Stromal cell of bone marrow (primary cell): ENCODE measurements around the gene TCF12.

Source experiments
- DNase-seq: peaks from one replicate; pipeline ENCODE4 v3.0.0-alpha.2; 2012; ENCODE audit warnings: low read depth

Gene TCF12

DNA sequence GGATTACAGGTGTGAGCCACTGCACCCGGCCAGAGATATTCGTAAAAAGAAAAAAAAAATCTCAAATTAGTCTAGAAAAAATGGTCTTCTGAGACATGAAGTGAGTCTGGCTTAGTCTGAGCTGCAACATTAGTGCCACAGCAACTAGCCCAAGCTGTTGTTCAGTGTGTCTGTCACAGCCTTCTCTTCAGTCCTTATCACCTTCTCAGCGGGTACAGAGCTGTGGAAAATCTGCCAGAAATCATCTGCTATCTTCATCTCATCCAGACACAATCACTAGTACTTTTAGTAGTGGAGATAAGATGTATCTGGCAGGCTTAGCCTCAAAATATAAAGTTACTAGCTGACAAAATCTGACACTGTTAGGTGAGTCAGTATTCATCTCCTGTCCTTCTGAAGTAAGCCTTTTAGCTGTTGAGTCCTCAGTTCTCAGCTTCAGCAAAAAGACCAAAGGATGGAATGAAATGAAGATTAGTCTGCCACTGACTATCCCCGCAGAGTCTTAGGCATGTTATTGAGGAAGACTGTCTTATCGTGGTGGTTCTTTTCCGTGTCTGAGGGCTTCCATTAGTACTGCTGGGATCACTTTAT is 337.4 kb downstream of the TCF12 start:
- no peak for DNase-seq

DNA sequence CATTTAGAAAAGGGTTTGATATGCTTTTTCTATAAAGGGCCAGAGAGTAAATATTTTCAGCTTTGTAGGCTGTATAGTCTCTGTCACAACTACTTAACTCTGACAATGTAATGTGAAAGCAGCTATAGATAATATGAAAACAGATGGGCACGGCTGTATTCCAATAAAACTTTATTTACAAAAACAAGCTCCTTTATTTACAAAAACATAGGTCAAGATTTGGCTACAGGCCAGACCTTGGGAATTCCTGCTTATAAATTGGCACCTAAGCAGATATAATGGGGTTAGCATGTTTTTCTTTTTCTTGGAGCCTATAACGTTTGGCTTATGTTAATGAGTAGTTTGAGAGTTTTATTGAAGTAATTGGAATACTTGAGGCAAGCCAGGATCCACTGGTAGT is 338.5 kb downstream of the TCF12 start:
- DNase-seq: no peak

DNA sequence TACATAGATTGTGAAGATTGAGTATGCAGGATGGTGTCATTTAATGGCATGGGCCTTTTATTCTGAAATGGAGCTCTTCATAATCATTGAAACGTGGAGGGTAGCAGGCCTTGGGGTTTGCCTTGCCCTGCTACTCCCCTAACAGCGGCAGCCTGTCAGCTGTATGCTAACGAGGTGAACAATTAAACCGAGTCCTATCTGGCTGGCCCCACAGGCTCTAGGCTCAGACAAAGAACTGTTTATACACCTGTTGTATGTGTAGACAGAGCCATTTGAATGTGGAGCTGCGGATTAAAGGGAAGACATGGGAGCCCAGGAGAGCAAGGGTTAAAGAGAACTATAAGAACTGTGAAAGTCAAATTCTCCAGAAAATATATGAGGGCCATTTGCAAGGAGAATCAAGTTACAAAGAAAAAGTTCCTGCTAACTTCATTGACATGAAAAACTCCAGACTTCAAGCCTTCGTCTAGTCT is 341.2 kb downstream of the TCF12 start:
- no peak for DNase-seq

DNA sequence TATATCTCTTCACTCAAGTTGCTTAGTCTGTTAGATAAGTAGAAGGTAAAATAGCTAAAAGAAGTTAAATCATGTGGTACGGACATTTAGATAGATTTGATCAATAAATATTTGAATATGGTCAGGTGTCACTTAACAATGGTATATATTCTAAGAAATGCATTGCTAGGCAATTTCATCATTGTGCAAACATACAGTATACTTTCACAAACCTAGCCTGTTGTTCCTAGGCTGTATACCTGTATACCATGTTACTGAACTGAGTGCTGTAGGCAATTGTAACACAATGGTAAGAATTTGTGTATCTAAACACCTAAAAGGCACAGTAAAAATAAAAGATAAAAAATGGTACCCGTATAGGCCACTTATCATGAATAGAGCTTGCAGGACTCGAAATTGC is 345.1 kb downstream of the TCF12 start:
- DNase-seq: no peak

DNA sequence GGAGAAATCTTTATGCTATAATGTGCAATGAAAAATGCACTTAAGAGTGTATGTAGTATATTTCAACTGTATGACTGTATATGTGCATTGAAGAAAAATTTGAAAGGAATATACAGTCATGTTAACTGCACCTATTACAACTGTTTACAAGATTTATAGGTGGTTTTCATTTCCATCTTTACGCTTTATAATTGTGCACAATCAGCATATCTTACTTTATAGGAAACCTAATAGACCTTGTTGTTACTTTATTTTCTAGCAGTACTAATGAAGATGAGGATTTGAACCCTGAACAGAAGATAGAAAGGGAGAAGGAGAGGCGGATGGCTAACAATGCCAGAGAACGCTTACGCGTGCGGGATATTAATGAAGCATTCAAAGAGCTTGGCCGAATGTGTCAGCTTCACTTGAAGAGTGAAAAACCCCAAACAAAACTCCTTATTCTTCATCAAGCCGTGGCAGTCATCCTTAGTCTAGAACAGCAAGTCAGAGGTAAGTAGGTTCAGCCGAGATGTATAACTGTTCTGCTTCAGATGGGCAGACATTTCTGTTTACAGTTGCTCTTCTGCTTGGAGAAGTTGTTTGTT is 354.4 kb downstream of the TCF12 start:
- no peak for DNase-seq

DNA sequence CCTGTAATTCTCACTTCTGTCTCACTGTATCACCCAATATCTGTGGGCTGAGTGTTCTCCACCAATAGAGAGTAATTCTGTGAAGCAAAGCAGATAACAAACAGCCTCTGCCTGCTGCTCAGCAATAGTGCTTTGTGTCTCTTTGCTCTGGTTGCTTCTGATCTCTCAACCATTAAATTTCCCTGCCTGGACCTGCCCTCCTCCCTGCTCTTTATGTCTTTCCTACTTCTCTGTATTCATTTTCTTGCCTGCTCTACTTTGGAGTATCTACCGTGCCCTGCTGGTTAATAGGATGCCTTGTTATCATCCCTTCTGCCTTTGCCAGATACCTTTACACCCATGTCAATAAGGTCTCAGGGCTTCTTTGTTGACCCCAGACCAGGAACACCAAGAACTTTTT is 355.0 kb downstream of the TCF12 start:
- no peak for DNase-seq

DNA sequence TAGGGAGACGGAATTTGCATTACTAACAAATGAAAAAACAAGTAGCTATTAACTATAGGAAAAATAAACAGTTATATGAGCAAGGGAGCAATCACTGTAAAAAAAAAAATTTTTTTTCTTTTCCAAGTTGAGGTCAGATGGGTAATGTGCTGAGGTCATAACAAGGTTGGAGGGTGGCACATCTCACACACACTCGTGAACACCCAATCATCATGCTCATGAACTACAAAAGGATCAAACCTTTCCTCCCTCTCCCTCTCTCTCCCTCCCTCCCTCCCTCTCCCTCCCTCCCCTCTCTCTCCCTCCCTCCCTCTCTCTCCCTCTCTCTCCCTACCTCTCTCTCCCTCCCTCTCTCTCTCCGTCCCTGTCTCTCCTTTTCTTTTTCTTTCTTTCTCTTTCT is 360.0 kb downstream of the TCF12 start:
- DNase-seq: no peak

DNA sequence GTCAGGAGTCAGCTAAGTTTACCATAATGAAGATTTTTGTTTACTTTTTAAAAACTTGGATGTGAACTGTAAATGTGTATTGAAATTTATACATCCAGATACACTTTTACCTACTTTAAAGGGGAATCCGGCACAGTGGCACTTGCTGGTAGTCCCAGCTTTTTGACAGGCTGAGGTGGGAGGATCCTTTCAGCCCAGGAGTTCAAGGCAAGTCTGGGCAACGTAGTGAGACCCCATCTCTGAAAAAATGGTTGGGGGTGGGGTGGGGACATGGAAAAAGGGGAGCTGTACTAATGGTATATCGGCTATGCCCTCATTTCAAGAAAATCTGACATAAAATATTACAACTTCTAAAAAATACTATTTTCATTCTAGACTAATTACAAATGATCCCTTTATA is 362.0 kb downstream of the TCF12 start:
- DNase-seq: no peak

DNA sequence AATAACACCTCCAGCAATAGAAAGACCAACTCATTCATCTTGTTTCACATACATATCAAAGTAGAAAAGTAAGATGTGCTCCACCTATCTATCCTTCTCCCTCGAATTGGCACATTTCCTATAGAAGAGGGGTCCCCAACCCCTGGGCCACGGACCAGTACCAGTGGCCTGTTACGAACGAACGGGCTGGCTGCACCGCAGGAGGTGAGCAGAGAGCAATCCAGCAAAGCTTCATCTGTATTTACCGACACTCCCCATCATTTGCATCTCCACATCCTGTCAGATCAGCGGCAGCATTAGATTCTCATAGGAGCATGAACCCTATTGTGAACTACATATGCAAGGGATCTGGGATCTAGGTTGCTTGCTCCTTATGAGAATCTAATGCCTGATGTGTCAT is 362.9 kb downstream of the TCF12 start:
- DNase-seq: no peak

DNA sequence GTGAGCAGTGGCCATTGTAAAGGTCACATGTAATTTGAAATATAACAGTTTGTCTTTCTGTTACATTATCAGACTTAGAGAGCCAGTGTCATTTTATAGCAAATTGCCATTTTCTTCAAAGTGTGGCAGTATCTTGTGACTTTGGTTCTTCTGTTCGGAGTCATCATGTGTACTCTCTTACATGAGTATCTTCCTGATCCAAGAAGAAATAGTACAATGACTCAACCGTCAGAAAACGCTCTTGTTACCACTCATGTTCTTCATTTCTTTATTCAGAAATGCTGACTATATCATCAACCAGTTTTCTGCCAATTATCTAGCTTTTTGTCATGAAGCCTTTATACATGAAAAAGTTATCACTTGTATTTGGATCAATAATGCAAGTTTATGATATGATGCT is 364.2 kb downstream of the TCF12 start:
- no peak for DNase-seq

DNA sequence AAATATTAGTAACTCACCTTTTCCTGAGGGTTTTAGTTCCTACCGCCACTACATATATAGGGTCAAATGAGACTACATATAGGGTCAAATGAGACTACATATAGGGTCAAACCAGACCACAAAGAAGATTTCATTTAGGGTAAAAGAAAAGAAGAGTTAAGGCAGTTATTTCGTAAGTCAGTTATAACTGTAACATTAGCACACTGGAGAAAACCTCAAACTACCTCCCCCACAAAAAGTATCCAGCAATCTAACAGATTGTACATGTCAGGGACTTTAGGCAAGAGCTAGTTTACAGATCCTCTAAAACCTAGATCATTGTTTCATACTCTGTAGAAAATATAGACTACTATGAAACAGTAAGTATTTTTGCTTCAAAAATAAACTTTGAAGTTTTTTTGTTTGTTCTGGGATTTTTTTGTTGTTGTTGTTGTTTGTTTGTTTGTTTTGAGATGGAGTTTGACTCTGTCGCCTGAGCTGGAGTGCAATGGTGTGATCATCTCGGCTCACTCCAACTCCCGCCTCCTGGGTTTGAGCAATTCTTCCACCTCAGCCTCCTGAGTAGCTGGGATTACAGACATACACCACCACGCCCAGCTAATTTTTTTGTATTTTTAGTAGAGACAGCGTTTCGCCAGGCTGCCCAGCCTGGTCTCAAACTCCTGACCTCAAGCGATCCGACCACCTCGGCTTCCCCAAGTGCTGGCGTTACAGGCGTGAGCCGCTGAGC is 365.5 kb downstream of the TCF12 start:
- DNase-seq: no peak

DNA sequence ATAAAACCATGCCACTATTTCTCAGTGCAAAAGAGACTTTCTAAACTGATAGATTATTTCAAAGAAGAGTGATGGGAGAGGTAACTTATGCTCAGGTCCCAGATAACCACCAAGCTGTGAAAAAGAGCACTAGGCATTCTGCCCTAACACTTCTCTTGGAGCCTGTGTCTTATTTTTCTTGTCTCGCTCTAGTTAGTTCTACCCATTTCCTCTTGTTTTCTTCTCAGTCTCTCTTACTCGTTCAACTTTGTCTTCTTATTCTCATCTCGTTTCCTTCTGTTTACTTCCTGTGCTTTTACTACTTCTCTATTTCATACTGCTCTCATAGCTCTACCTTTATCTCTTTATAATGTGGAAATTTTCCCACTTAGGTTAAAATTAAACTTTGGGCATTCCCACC is 366.1 kb downstream of the TCF12 start:
- no peak for DNase-seq

DNA sequence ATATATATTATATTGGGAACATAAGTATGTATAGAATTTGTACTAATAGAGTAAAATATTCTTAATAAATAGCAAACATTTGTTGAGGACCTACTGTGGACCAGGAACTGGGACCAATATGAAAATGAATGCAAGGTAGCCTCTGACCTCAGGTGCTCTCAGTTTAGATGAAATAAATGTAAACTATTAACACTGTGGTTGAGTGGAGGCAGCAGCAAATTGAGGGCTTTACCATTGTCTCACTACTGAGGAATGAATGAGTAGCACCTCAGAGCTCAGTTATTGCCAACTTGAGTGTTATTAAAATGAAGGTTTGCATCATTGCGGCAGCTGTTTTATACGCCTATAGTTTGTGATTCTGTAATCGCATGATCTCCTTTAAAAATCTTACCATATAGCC is 366.9 kb downstream of the TCF12 start:
- no peak for DNase-seq

DNA sequence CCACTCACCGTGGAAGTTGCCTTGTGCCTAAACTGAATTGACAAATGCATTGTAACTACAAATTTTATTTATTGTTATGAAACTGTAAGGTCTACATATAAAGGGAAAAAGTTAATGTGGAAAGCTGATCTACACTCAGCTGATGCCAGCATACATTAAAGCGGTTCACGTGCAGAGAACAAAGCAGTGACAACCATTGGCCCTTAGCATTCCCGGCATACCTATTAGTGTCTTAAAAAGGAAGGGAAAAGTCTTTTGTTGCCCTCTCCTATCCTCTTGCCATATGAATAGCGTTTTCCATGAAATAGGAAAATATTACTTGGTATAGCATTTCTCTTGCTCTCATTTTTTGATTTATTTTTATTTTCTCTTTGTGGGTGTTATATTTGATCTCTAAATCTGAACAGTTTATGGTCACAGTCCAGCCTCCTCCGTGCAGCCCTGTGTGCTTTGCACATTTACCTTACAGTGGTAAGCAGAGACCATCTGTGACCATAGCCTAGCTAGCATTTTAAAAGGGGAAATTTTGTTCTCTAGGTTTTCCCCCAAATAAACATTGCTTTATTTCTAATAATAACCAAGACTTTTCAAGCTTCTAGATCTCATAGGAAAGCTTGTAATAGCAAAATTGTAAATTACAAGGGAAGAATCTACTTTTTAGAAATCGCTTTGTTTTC is 368.1 kb downstream of the TCF12 start:
- no peak for DNase-seq

DNA sequence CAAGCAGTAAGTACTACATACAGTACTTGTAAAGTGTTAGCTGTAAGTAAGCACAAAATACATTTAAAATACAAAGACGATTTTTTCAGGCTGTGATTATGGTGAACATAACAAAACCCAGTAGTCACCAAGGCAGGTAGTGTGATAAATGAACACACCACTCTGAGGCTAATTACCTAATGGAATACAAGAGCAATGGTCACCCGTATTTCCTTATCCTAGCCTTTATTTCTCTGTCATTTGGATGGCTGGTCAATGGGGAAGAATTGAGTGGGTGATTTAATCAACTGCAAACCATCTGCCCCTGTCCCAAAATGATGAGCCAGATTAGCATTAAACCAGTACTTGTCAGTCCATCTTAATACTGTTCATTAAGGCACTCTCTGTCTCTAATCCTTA is 368.7 kb downstream of the TCF12 start:
- DNase-seq: no peak

DNA sequence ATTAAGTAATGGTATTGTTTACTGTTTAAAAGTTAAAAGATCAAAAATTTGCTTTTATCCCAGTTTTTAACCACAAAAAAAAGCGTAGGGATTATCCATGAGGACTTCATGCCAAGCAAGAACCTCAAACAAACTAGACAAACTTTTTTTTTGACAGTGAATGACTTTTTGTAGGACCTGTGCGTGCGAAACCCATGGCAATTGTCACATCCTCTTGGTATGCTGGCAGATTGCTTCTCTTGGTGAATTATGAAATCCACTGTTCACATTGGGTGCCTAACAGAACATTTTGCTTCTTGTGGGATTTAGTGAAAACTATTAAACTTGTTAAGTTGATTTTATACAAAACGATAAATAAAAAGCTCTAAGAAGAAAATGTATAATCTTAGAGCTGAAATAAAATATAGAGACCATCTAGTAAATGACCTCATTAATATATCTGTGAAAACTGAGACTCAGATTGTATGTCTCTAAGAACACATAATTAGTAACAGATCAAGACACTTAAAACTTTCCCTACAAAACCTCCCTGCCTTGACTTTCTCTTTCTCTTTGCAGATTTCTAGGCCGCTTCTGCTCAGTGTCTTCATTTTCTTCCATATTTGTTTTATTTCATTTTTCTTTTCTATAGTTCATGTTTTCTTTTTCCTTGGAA is 370.6 kb downstream of the TCF12 start:
- DNase-seq: no peak

DNA sequence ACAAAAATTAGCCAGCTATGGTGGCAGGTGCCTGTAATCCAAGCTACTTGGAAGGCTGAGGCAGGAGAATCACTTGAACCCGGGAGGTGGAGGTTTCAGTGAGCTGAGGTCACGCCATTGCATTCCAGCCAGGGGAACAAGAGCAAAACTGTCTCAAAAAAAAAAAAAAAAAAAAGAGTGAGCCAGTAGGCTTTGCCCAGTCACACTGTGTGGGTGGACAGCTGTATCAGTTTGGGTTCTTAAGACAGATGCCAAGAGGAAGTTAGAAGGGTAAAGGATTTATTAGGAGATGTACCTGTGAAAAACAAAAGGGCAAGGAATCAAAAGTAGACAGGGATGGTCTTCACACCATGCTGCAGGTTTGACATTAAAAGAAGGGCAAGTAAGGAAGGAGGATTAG is 371.7 kb downstream of the TCF12 start:
- DNase-seq: no peak

DNA sequence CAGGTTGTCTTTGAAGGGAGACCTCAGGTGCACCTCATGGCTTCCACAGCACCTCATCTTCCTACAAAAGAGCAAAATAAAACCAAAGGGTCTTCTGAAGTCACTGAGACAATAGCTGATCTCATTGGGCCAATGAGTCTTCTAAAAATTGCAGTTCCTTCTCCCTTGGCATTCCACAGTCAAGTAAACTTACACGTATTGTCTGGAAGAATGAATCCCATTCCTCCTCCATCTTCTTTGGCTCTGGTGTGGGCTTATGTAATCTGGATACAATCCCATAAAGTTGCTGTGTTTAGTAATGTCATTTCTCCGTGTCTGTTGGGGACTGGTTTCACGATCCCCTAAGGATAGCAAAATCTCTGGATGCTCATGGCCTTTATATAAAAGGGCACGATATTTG is 372.4 kb downstream of the TCF12 start:
- no peak for DNase-seq

DNA sequence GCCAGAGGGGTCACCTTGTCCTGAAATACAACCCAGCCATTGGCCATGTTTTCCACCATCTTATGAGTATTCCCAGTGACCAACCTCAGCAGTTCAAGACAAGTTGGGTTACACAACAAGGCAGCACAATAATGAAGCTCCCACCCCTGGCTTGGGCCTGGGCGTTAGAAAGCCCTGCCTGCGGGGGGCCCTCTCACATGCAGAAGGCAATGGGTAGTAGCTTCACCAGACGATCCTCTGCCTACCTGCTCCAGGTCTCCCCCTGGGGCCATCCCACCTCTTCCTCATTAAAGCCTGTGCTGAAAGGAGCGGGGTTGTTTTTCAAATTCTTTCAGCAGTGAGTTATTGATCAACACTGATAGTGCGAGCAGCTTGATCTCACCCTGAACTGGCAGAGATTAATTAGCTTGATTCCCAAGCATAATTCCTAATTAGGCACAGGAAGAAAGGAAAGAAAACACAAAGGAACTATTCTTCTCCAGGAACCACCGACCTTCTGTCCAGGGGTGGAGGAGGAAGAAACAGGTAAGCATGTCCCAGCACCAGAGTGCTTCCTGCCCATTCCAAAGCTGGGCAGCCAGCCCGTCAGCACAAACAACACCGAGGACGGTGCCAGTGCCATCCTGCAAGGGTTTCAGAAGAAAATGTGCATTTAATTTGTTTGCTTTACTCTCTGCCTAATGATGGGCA is 378.2 kb downstream of the TCF12 start:
- DNase-seq: no peak

DNA sequence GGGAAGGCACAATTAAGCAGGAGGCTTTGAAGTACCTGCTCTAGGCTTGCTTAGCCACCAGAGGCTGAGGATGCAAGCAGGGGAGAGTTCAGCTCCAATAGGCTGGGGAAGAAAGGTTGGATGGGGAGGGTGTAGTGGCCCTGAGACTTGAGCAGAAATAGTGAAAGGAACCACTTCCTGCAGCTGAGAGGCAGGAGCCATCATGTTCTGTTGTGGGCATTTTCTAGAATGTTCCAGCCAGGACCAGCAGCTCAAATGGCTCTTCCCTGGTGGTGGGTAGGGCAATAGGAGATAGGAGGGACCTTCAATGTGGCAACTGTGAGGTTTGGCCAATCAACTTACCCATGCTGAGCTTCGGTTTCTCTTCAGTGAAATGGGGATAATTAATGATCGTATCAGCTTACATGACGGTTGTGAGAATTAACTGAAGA is 378.7 kb downstream of the TCF12 start:
- no peak for DNase-seq

DNA sequence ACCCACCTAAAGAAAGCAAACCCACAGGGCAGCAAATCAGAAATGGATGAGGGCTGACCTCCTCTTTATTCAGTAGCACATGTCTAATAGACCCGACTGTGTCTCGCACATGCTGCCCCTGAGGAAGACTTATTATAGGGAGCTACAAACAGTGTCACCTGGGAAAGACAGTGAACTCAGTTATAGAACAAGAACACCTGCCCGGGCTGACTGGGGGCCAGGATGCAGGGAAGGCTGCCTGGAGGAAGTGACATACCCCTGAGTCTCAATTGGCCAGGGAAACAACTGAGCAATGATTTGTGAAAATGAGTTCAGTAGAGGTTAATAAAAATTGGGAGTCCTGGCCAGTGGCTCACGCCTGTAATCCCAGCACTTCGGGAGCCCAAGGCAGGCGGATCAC is 379.2 kb downstream of the TCF12 start:
- DNase-seq: no peak

DNA sequence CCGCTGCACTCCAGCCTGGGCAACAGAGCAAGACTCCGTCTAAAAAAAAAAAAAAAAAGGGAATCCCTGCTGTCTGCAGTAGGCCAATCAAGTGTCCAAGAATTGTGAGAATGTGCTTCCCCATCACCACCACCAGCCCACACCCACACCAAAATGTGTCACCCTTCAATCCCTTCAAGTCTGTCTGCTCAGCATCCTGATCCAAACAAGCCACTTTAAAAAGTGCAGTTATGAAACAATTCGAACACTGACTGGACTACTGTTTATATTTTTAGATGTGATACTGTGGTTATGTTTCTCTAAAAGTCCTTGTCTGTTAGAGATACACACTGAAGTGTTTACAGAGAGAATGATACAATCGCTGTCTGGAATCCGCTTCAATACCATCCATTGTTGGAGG is 379.8 kb downstream of the TCF12 start:
- DNase-seq: no peak
